GM12875 (cell line): Measurements from ENCODE around the gene CACYBP.

Source experiments
- H3K4me3 ChIP-seq: one replicate; pipeline ENCODE4 v1.5.1; 2011; ENCODE audit warnings: low read depth, low read length, control low read depth
- CTCF ChIP-seq: IDR thresholded peaks from 2 replicates; pipeline ENCODE4 v1.5.1; 2011; ENCODE audit warnings: low read depth, mild to moderate bottlenecking, control low read depth, inconsistent platforms, low read length, moderate library complexity, borderline replicate concordance; ENCODE audit not compliant: insufficient read depth

The CACYBP gene, protein sequence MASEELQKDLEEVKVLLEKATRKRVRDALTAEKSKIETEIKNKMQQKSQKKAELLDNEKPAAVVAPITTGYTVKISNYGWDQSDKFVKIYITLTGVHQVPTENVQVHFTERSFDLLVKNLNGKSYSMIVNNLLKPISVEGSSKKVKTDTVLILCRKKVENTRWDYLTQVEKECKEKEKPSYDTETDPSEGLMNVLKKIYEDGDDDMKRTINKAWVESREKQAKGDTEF

DNA sequence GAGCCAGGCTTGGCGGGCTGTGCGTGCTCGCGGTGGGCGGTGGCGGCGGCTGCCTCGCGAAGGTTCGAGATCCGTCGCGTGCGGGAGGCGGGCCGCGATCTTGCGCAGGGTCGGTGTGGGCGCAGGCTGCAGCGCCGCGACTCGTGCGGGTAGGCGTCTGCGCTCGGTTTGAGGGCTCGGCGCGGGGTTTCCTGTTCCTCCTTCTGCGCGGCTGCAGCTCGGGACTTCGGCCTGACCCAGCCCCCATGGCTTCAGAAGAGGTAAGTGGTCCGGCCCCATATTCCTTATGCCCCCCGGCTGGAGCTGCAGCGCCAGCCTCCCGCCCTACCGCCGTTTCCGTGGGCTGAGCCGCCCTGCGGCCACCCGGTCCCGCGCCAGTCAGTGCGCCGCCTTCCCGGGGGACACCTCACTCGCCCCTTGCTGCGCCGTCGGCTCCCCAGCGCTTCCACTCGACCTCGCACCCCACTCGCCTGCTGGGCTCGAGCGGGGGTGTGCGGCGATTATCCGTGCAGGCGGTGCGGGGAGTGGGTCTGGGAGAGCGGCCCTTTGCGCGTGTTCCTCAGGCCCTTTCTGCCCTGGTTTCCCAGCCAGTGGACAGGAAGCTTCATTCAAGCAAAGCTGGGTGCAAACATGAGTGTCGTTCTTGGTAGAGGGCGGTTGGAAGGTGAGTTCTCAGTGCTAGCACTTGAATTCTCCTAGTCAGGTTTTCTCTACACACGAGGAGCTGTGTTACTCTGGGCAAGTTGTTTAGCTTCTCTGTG, at the start of gene CACYBP:
Gene CACYBP (plus strand): TSS at position 12 of the 761 bp plus-strand sequence. CDS start 234 bp downstream, at position 246.
- no peak for TF ChIP-seq CTCF
- peak within 1 kb of the TSS; percentile 98 for H3K4me3 ChIP-seq

DNA sequence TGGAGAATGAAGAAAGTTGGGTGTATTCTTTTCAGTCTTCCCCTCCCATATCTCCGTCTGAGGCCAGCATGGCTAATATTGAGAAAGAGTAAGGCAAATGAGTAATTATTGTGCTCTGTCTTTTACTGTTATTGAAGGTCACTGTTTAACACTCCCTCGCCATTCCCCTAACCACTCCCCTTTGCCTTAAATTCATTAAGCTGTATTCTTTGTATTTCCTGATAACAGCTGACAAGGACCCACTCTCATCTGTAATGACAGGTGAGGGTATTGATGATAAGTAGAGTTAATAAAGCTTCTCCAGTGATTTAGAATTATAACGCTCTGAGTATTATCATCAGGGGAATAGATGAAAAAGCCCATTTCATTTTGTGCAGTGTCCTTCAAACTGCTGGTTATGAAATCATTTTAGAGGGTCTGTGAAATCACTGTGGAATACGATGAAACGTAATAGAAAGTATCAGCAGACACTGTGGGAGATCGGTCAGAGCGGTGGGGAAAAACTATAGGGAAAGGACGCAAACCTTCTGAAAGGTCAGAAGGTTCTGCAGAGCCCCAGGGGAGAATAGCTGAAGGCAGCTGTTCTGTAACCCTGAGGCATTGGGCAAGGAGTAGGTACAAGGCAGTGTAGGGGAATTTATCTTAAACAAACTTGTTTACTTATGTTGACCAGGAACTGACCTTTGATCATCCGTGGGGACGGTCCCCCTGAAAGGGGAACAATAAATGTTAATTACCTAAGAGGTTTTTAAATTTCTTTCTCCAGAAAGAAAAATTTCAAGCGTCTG, 46.3 kb upstream of the CACYBP start:
- no peak overlapping the region for H3K4me3 ChIP-seq

DNA sequence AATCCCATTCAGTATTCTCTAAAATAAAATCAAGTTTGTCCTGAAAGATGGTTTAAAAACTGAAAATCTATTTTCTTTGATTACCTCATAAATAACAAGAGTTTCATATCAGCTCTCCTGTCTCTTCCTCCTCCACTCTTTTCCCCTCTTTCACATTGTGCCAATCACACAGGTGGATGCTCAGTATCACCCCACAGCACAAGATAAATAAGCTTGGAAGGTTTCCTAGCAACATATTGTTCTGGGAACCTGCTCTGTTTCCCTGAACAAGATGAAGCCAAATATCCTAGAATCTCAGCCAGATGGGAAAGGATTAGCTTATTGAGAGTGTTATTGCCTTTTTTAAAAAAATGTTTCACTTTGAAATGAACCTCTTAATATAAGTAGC, 45.7 kb upstream of the CACYBP start:
- TF ChIP-seq CTCF, result no peak
- H3K4me3 ChIP-seq, result no peak overlapping the region

More for the DNA sequence above, 46.3 kb upstream of the CACYBP start:
- no peak for TF ChIP-seq CTCF

DNA sequence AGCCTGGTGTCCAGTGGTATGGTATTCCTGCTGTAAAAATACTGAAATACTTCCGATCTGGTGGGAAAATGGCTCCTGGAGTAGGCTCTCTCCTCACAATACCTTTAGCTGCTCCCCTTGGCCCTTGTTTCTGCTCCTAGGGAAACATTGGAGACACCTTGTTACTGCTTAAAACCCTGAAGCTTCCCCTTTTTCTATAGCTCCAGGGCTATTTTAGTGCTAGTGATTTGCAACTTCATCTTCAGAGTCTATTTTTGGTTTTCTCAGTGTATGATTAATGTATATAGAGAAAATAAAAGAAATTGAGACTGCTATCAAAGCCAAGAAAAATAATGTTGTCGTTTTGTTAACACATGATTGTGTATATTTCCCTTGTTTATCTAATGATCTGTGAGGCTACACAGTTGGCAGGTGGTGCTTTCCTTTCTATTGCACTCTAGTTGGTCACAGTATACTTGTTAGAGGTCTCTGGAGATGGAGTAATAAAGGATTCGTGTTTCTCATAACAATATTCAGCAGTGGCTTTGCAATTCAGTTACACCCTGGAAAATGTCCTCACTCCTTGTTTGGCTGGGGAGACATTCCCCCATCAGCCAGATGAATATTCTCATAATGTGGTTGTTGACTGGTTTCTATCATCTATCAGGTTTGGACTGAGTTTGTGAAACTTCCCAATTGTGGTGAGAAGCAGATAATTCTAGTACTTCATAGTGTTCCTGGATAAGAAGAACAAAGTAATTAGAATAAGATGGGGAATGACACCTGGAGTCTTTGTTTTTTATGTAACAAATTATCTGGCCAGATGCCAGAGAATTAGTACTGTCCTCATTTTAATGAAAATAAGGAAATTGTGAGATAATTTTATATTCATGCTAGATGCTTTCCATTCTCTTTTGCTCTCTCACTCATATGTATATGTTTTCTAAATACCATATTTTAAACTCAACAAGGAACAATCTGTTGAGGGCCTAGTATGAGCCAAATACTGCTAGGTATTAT, 44.8 kb upstream of the CACYBP start:
- no peak for TF ChIP-seq CTCF
- no peak overlapping the region for H3K4me3 ChIP-seq

DNA sequence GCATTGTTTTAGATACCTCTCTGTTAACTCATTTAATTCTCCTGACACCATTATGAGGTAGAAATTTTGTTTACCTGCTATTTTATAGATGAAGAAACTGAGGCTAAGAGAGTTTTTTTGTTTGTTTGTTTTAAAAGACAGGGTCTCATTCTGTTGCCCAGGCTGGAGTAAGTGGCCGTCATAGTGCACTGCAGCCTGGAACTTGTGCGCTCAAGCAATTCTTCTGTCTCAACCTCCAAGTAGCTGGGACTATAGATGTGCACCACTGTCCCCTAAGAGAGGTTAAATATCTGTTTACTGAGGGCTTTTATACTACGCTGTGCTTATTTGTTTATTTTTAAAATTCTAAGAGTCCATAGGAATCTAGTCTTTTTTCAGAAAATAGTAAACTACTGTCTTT, 43.7 kb upstream of the CACYBP start:
- TF ChIP-seq CTCF, result no peak
- no peak overlapping the region for H3K4me3 ChIP-seq

DNA sequence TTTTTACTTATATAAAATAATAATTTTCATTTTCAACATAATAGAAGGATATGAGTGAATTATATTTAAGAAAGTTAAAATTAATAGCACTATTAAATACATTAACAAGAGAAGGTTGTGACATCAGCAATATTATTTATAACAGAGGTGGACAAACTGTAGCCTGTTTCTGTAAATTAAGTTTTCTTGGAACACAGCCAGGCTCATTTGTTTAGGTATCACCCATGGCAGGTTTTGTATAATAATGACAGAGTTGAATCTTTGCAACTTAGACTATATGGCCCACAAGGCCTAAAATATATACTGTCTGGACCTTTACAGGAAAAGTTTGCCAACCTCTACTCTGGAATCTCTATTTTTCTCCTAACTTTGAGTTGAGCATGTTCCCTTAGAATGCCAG, 42.8 kb upstream of the CACYBP start:
- no peak overlapping the region for H3K4me3 ChIP-seq
- no peak for TF ChIP-seq CTCF
